NCI-H446 treated with DMSO at 0.1 percent for 48 hours (cell line): ENCODE data around the gene IQGAP2.
A peak's percentile ranks its signal among the peaks of the same experiment; 100 is the strongest.
"Not testable (repeated sequence)": the region's sequence is repeated elsewhere in the genome, so short reads cannot be mapped to it uniquely, and the experiment has no call there.

ENCODE experiments used
- DNase-seq: peaks from one replicate; lab custom pipeline; 2025; lab: John Stamatoyannopoulos, UW

Gene IQGAP2

DNA sequence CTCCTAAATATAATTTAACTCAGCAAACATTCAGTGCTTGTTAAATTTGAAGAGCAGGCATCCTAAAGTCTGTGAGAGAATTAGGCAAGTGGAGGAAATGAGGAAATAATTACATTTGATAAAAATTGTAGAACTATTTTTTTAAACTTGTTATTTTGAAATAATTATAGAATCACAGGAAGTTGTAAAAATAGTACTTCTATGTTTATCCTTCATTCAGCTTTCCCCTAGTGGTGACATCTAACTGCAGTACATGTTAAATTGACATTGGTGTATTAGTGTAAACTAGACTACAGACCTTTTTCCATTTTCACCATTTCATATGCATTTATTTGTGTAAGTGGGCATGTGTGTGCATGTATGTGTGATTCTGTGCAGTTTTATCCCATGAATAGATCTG is 168.5 kb downstream of the IQGAP2 start:
- no peak for DNase-seq

DNA sequence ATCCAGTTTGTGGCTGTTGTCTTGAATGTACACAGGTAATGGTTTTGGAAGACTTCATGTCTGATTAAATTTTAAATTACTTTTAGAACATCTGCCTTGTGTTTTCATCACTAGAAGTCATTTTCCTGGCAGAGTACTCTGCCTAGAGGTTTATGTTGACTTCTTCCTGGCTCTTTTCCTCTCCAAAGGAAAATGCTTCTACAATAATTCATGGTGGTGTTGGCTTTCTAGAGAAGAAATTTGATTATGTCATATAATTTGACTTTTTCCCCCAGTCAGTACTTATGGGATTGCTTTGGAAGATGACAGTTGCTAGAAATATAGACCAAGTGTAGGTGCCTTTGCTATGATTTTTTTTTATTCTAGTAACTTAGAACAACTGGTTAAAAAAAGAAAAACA is 173.4 kb downstream of the IQGAP2 start:
- DNase-seq: no peak

DNA sequence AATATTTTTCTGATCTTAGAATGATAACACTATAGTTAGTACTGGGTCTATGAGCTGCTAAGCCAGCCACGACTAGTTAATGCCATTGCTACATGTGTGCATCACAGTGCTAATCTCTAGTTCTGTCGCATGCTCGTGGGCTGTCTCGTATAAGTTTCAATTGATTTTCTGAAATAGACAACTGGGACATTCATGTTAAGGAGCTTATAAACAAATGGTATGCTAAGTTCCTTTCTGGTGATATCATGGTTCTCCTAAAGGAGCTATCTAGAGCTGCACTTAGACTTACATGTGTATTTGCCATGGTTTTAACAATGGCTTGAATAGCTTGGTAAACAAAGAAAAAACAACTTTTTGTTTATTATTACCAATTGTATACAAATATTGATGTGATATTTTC is 173.9 kb downstream of the IQGAP2 start:
- no peak for DNase-seq

DNA sequence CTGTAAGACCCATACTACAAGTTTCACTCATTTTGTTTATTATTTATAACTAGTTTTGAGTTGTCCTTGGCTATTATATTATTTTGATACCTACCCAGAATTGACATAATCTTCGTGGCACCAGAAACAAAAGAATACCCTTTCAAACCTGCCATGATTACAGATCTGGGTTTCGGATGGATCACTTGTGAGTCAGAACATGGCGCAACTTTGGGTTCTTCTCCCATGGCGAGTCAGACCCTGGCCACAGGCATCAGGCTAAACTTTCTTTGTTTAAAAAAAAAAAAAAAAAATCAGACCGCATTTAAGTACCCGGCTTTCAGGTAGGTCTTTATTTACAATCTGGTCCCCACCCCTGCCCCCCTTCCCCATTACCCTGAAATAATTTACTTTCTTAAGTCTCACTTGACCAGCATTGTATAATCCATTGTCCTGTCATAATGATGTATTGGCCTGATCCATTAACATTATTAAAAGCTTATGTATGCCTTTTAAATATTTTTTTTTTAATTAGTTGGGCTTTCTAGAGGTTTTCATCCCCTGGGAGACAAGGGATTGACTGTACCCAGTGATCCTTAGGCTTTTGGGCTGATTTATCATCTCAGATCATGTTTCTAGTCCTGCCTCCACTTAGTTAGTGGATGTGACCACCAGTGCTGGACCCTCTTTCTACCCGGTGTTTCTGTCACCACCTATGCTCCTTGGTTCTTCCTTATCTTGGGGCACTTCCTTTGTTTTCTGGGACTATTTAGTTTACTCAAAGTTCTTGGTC is 176.3 kb downstream of the IQGAP2 start:
- DNase-seq: no peak

GRCh38 chr5:76580981-76581380 is 177.9 kb downstream of the IQGAP2 start:
- no peak for DNase-seq

- no peak for DNase-seq
Measured at GRCh38 chr5:76582230-76583162, 179.4 kb downstream of the IQGAP2 start.

DNA sequence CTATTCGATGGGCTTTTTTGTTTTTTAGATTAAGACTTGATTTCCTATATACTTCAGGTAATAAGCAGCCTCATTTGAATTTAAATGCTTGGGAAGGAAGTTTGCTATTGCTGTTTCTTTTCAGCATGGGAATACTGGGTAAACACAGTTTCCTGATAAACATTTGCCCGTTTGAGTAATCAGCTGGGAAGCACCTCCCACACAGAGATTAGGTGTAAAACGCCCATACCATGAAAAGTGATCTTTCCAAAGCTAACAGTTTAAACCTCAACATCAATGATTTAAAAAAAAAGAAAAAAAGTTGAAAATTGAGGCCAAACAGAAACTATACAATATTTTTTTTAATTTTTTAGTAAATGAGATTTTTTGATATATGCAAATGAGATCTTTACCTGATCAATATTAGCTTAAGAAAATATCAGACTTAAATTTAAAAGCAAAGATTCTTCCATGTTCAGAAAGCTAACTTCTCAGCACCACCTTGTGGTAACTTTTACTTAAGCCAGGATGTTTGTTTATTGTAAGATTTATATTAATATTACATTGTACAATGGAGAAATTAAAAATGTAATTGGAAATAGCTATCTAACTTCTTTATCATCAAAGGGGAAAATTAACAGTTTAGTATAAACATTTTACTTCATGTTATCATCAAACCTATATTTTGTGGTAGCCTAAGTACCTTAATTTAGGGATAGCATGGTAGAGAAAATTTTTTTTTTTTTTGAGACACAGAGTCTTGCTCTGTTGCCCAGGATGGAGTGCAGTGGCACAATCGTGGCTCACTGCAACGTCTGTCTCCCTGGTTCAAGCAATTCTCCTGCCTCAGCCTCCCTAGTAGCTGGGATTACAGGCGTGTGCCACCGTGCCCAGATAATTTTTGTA is 180.3 kb downstream of the IQGAP2 start:
- DNase-seq: no peak

DNA sequence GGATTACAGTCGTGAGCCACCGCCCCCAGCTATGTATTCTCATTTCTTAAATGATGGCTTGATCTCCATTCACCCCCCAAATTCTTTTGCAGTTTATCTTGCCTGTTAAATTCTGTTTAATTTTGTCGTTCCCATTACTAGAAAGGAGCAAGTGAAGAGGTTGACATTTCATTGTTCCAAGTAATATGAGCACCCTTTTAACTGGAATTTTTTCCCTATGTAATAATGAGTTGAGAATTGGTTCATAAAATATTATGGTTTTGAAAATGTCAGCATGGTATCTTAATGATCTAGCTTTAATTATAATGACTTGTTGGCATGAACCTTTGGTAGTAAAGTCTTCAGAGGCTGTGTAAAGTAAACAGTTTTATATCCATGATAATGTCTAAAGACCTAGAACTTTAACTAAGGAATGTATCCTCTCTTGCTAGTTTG is 182.7 kb downstream of the IQGAP2 start:
- no peak for DNase-seq

DNA sequence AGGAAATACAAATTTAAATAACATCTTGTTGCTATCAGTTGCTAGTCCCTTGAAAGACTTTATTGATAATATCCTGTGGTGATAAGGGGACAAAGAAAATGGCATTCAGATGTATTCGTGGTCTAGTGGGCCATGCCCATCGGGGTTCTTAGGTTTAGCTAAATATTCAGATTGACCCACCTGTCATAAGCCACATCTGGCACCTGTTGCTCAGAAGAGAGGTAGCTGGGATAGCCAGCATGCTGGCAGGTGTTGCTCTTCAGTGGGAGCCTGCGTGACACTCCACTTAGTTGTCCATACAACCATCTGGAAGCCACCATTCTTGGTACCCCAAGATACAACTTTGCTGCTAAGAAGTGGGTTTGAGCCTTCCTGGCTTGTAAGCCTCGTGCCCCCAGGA is 183.4 kb downstream of the IQGAP2 start:
- no peak for DNase-seq

- DNase-seq: no peak
Measured at GRCh38 chr5:76590027-76590426, 186.9 kb downstream of the IQGAP2 start.

DNA sequence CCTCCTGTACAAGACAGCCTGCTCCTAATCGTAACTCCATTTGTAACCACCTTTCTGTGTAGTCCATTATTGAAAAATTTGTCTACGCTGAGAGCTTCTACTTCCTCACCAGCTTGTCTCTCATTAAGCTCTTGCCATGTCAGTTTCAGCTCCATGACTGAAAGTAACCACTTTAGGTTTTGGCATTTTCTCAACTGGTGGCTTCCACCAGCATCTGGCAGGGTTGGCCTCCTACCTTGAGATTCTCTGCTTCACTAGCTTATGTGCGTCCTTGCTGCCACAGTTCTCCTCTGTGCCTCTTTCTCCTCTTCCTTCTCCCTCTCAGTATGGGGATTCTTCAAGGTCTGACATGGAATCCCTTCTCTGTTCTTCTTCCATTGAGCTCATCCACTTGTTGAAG is 188.3 kb downstream of the IQGAP2 start:
- DNase-seq: no peak

DNA sequence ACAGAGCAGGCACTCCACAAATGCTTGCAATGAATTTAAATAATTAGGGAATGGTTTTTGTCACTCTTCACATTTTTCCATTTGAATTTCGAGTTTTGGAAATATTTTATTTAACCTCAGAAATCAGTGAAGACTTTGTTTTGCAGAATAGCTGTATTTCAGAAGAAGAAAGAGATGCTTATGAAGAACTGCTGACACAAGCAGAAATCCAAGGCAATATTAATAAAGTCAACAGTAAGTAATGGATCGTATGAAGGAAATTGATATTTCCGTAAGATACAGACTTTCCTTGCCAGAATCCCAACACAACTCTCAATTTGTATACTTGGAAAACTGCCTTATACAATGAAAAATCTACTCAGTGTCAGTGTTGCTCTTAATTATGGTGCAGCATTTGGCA is 189.6 kb downstream of the IQGAP2 start:
- DNase-seq: no peak

- DNase-seq: no peak
Measured at GRCh38 chr5:76594107-76594506, 191.0 kb downstream of the IQGAP2 start.

- no peak for DNase-seq
Measured at GRCh38 chr5:76595755-76596481, 192.8 kb downstream of the IQGAP2 start.

DNA sequence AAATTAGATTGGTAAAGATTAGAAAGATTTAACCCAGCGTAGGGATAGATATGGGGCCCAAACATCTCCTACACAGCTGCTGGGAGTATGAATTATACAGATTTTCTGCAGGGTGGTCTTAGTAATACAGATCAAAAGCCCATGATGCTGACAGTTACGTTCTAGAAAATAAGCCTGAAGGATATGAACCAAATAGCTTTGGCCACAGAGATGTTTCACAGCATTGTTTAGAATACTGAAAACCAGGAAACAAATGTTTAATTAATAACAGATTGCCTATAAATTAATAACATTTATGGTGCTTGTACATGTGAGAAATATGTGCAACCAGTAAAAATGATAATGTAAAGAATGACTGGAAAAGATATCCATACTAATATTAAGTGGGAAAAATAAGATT is 195.4 kb downstream of the IQGAP2 start:
- no peak for DNase-seq

GRCh38 chr5:76600716-76601115 is 197.6 kb downstream of the IQGAP2 start:
- no peak for DNase-seq

- peak; percentile 5 for DNase-seq
Measured at GRCh38 chr5:76601470-76601869, 198.4 kb downstream of the IQGAP2 start.

DNA sequence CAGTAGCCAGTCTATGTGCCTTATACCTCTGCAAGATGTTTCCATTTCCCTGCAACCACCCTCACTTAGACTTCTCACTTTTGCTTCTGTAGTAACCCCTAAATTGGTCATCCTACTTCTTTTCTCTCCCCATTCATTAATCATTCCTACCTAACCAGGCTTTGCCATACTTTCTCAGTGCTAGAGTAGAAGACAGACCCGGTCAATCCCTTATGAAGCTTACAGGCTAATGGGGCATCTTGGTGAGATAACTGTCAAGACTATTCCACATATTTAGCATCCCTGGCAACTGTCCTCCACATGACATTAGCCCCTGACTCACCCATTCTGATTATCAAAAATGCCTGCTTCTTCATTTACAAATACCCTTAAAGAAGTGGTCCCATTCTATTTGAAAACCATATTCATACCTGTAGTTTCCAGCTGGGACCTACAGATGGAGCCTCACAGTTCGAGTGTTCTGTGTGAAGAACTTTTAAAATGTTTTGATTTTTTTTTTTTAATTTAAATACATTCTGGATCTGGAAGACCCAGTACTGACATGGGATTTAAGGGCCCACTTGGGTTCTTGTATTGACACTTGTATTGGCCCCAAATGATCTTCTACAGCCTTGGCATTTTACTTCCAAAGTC is 199.1 kb downstream of the IQGAP2 start:
- no peak for DNase-seq

- DNase-seq: not testable (repeated sequence)
Measured at GRCh38 chr5:76603991-76604390, 200.9 kb downstream of the IQGAP2 start.

GRCh38 chr5:76604838-76605237 is 201.8 kb downstream of the IQGAP2 start:
- no peak for DNase-seq

DNA sequence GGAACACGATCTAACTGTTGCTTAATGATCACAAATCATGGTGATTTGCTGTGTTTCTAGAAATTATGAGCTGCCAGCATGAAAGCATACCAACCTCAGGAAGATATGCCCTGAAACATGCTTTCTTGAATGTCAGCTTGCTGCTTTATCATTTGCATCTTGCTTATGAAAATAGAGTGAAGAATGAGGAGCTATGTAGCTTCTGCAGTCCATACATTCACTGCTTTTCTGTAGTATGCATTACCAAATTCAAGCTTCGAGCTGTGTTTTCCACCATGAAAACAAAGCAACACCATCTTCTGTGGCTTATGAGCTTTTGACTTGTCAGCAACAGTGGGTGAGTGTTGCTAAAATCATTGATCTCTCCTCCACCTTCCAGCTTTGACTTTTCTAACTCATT is 203.6 kb downstream of the IQGAP2 start:
- DNase-seq: no peak
